Suppressor macrophage treated with lipopolysaccharide for 1 hour (primary cell): ENCODE data around the gene CLCN5.
A peak's percentile ranks its signal among the peaks of the same experiment; 100 is the strongest.
"Not testable (repeated sequence)": the region's sequence is repeated elsewhere in the genome, so short reads cannot be mapped to it uniquely, and the experiment has no call there.

Source experiments
- DNase-seq, 3 donors: peaks; one replicate each; pipeline ENCODE4 v3.0.0-alpha.2; 2020 to 2022

CLCN5 gene

GRCh38 chrX:49996474-49996873 lies 74.1 kb downstream of the CLCN5 start:
- DNase-seq: no peak

- DNase-seq: no peak
Measured at GRCh38 chrX:49999087-49999486, 76.7 kb downstream of the CLCN5 start.

GRCh38 chrX:50000937-50001542 lies 78.6 kb downstream of the CLCN5 start:
- no peak for DNase-seq

- DNase-seq: peak; percentile 8 to 43 (median 40)
Measured at GRCh38 chrX:50002067-50002714, 79.8 kb downstream of the CLCN5 start.

- DNase-seq: no peak
Measured at GRCh38 chrX:50003467-50003866, 81.1 kb downstream of the CLCN5 start.

GRCh38 chrX:50003927-50004326 lies 81.5 kb downstream of the CLCN5 start:
- DNase-seq: no peak

GRCh38 chrX:50025591-50025990 lies 103.2 kb downstream of the CLCN5 start:
- DNase-seq: not testable (repeated sequence)

- no peak for DNase-seq
Measured at GRCh38 chrX:50035126-50035525, 112.7 kb downstream of the CLCN5 start.

- DNase-seq: no peak
Measured at GRCh38 chrX:50036426-50036825, 114.0 kb downstream of the CLCN5 start.

- DNase-seq: no peak
Measured at GRCh38 chrX:50045823-50046222, 123.4 kb downstream of the CLCN5 start.

GRCh38 chrX:50049228-50049627 lies 126.8 kb downstream of the CLCN5 start:
- no peak for DNase-seq

GRCh38 chrX:50054147-50054546 lies 131.8 kb downstream of the CLCN5 start:
- DNase-seq: no peak

GRCh38 chrX:50066318-50066937 lies 144.0 kb downstream of the CLCN5 start:
- DNase-seq: no peak

- DNase-seq: no peak
Measured at GRCh38 chrX:50067435-50068284, 145.3 kb downstream of the CLCN5 start.

GRCh38 chrX:50068285-50068563 lies 145.8 kb downstream of the CLCN5 start:
- no peak for DNase-seq

GRCh38 chrX:50068893-50069292 lies 146.5 kb downstream of the CLCN5 start:
- no peak for DNase-seq

GRCh38 chrX:50071494-50071893 lies 149.1 kb downstream of the CLCN5 start:
- DNase-seq: no peak

- DNase-seq: no peak
Measured at GRCh38 chrX:50072110-50072509, 149.7 kb downstream of the CLCN5 start.

GRCh38 chrX:50073601-50074000 lies 151.2 kb downstream of the CLCN5 start:
- no peak for DNase-seq

GRCh38 chrX:50075630-50076339 lies 153.4 kb downstream of the CLCN5 start:
- DNase-seq: peak; percentile 26 to 46 (median 34)

- peak in 1 of 3 donors; percentile 23 for DNase-seq
Measured at GRCh38 chrX:50081282-50081889, 159.0 kb downstream of the CLCN5 start.

GRCh38 chrX:50082741-50083140 lies 160.3 kb downstream of the CLCN5 start:
- no peak for DNase-seq

GRCh38 chrX:50088645-50089044 lies 166.2 kb downstream of the CLCN5 start:
- no peak for DNase-seq
